GM23248 (cell line): ENCODE results near the gene PYY. TPM values are rescaled to one million over a fixed set of nuclear protein-coding genes. Genes with fewer than 3 reads are reported as not detected.
A peak's percentile ranks its signal among the peaks of the same experiment; 100 is the strongest.
"Not testable (repeated sequence)": the region's sequence is repeated elsewhere in the genome, so short reads cannot be mapped to it uniquely, and the experiment has no call there.

Experiments
- DNase-seq: peaks from one replicate; pipeline ENCODE4 v3.0.0-alpha.2; 2015
- H2AFZ ChIP-seq: fragments of 200-600 bp; sonication (generic); 2 replicates; pipeline ENCODE4 v1.6.1; 2016; ENCODE audit warnings: antibody characterized with exemption
- H3F3A ChIP-seq: fragments of 200-600 bp; sonication (generic); 2 replicates; pipeline ENCODE4 v1.6.1; 2016; ENCODE audit warnings: mild to moderate bottlenecking, antibody characterized with exemption, mixed run types; ENCODE audit not compliant: insufficient read depth
- H3K27ac ChIP-seq: fragments of 200-600 bp; sonication (generic); 2 replicates; pipeline ENCODE4 v1.5.1; 2016; ENCODE audit warnings: mild to moderate bottlenecking
- H3K27me3 ChIP-seq: fragments of 200-600 bp; sonication (generic); replicated peaks from 2 replicates; pipeline ENCODE4 v1.6.1; 2016; ENCODE audit warnings: mild to moderate bottlenecking; ENCODE audit not compliant: insufficient read depth
- H3K36me3 ChIP-seq: fragments of 200-600 bp; sonication (generic); 2 replicates; pipeline ENCODE4 v1.6.1; 2016; ENCODE audit warnings: low read depth, mild to moderate bottlenecking
- H3K4me1 ChIP-seq: fragments of 200-600 bp; sonication (generic); 2 replicates; pipeline ENCODE4 v1.6.1; 2016; ENCODE audit warnings: mild to moderate bottlenecking; ENCODE audit not compliant: insufficient read depth
- H3K4me2 ChIP-seq: fragments of 200-600 bp; sonication (generic); one replicate; pipeline ENCODE4 v1.6.1; 2016; ENCODE audit warnings: mild to moderate bottlenecking; ENCODE audit not compliant: unreplicated experiment
- H3K4me3 ChIP-seq: fragments of 200-600 bp; sonication (generic); 2 replicates; pipeline ENCODE4 v1.5.1; 2016; ENCODE audit warnings: mild to moderate bottlenecking
- H3K79me2 ChIP-seq: fragments of 200-600 bp; sonication (generic); 2 replicates; pipeline ENCODE4 v1.6.1; 2016; ENCODE audit warnings: mild to moderate bottlenecking; ENCODE audit not compliant: insufficient read depth
- H3K9ac ChIP-seq: fragments of 200-600 bp; sonication (generic); 2 replicates; pipeline ENCODE4 v1.6.1; 2016; ENCODE audit warnings: mild to moderate bottlenecking
- H3K9me2 ChIP-seq: fragments of 200-600 bp; sonication (generic); 2 replicates; pipeline ENCODE4 v1.6.1; 2016; ENCODE audit warnings: mixed run types, mild to moderate bottlenecking, moderate library complexity; ENCODE audit not compliant: insufficient read depth
- H3K9me3 ChIP-seq: fragments of 200-600 bp; sonication (generic); one replicate; pipeline ENCODE4 v1.6.1; 2017; ENCODE audit warnings: low read depth
- H4K20me1 ChIP-seq: fragments of 200-600 bp; sonication (generic); 2 replicates; pipeline ENCODE4 v1.6.0; 2016; ENCODE audit not compliant: insufficient read depth
- EZH2 ChIP-seq: fragments of 200-600 bp; sonication (generic); IDR thresholded peaks from 2 replicates; pipeline ENCODE4 v1.6.1; 2018; ENCODE audit warnings: antibody characterized with exemption, mild to moderate bottlenecking; ENCODE audit not compliant: insufficient read depth, poor library complexity, severe bottlenecking
- EZH2phosphoT487 ChIP-seq: fragments of 200-600 bp; sonication (generic); IDR thresholded peaks from 2 replicates; pipeline ENCODE4 v1.6.1; 2018; ENCODE audit warnings: antibody characterized with exemption, moderate library complexity, mild to moderate bottlenecking, low read depth; ENCODE audit not compliant: insufficient read depth
- WGBS, 2 experiments: methylation state at CpG; one replicate each; pipeline ENCODE4 v1.1.6; 2015 to 2017; ENCODE audit warnings: low lambda C conversion rate in 2 of 2, low coverage in 1 of 2; ENCODE audit errors: missing lambda C conversion rate in 2 of 2; 5-methylcytosine and 5-hydroxymethylcytosine counted together
- in situ Hi-C: fragments of 300-500 bp; cut with MboI; formaldehyde crosslinking; loops from 2 replicates; pipeline ENCODE4 v1.15.0; 2020
- polyA plus RNA-seq: library from polyadenylated mRNA; unstranded; fragments of >200 nt; fragmentation: Nextera tagmentation; extraction: Ambion mirVana; gene quantifications from 2 replicates; pipeline ENCODE4 v1.2.1, GENCODE V29; 2016
- total RNA-seq: library from RNA; depleted of rRNA; stranded (reverse); fragments of >200 nt; shearing (Covaris generic); gene quantifications from 2 replicates; pipeline ENCODE4 v1.2.3, GENCODE V29; 2014

Gene PYY
- total and polyA plus RNA-seq, 2 experiments from 2014 or later, result not detected

GRCh38 chr17:43931062-43931571 lies 22.6 kb downstream of the PYY start:
- in situ Hi-C loops, result no loop called here
- DNase-seq, result no peak
- Histone ChIP-seq H3K36me3 (no peaks in the 10 kb centered on the region), H3K4me2 (no peak overlapping the region), H2AFZ (no peak overlapping the region), H3K27ac (no peak overlapping the region), H3K79me2 (no peaks in the 10 kb centered on the region), H3F3A (no peaks in the 10 kb centered on the region), H3K4me1 (peaks cover 5% of the 10 kb centered on the region), H3K9me2 (no peaks in the 10 kb centered on the region), H3K9me3 (no peaks in the 10 kb centered on the region), H3K4me3 (no peak overlapping the region), H3K27me3 (peaks cover 17% of the 10 kb centered on the region; the same call in 1 of the 2 replicates), H4K20me1 (no peaks in the 10 kb centered on the region), H3K9ac (no peak overlapping the region)
- TF ChIP-seq EZH2phosphoT487, result no peak
- TF ChIP-seq EZH2, result no peak
- WGBS, 2 experiments, result 73 to 74% methylated on average over 5 of the region's 5 CpGs

- H3K4me2 ChIP-seq, result no peak overlapping the region
- in situ Hi-C loops, result no loop called here
- no peak overlapping the region for H3K27ac ChIP-seq
- H3K27me3 ChIP-seq, result peaks cover 24% of the 10 kb centered on the region
- no peak for TF ChIP-seq EZH2
- no peak for TF ChIP-seq EZH2phosphoT487
- no peaks in the 10 kb centered on the region for H3K9me2 ChIP-seq
- no peaks in the 10 kb centered on the region for H3K79me2 ChIP-seq
- H2AFZ ChIP-seq, result no peak overlapping the region
- no peak overlapping the region for H3K4me3 ChIP-seq
- H3F3A ChIP-seq, result no peaks in the 10 kb centered on the region
- no peaks in the 10 kb centered on the region for H4K20me1 ChIP-seq
- DNase-seq, result no peak
- H3K9me3 ChIP-seq, result no peaks in the 10 kb centered on the region
- no peak overlapping the region for H3K9ac ChIP-seq
- H3K4me1 ChIP-seq, result no peaks in the 10 kb centered on the region
- WGBS, 2 experiments, result 94 to 95% methylated on average over 1 of the region's 1 CpG
- H3K36me3 ChIP-seq, result no peaks in the 10 kb centered on the region
Observed at GRCh38 chr17:43928609-43929008, 25.1 kb downstream of the PYY start.

GRCh38 chr17:43927929-43928328 lies 25.8 kb downstream of the PYY start:
- 40 to 41% methylated on average over 5 of the region's 5 CpGs for WGBS, 2 experiments
- H3K36me3 ChIP-seq, H3F3A ChIP-seq, H3K27ac ChIP-seq, H3K9me3 ChIP-seq, H4K20me1 ChIP-seq, H3K4me1 ChIP-seq, H3K79me2 ChIP-seq, DNase-seq, H3K9me2 ChIP-seq, in situ Hi-C loops, H3K9ac ChIP-seq: not testable (repeated sequence)
- H2AFZ ChIP-seq, result peak overlapping the region; percentile 62; the same call in 1 of the 2 replicates
- H3K27me3 ChIP-seq, result peaks cover 24% of the 10 kb centered on the region
- peak overlapping the region; percentile 36 for H3K4me2 ChIP-seq
- H3K4me3 ChIP-seq, result peak overlapping the region; percentile 47; the same call in 1 of the 2 replicates

- in situ Hi-C loops, result no loop called here
- no peaks in the 10 kb centered on the region for H3F3A ChIP-seq
- peak overlapping the region; percentile 47 for H3K4me3 ChIP-seq
- no peaks in the 10 kb centered on the region for H3K36me3 ChIP-seq
- H3K4me1 ChIP-seq, result no peaks in the 10 kb centered on the region
- H3K27me3 ChIP-seq, result peaks cover 24% of the 10 kb centered on the region
- DNase-seq, result peak; percentile 36
- H3K4me2 ChIP-seq, result peak overlapping the region; percentile 36
- no peak for TF ChIP-seq EZH2
- no peak for TF ChIP-seq EZH2phosphoT487
- no peaks in the 10 kb centered on the region for H4K20me1 ChIP-seq
- H3K27ac ChIP-seq, result no peak overlapping the region
- H3K9ac ChIP-seq, result no peak overlapping the region
- peak overlapping the region; percentile 62; the same call in 1 of the 2 replicates for H2AFZ ChIP-seq
- no peaks in the 10 kb centered on the region for H3K79me2 ChIP-seq
- WGBS, 2 experiments, result 6 to 7% methylated on average over 30 to 41 of the region's 42 CpGs
- no peaks in the 10 kb centered on the region for H3K9me2 ChIP-seq
- no peaks in the 10 kb centered on the region for H3K9me3 ChIP-seq
Observed at GRCh38 chr17:43927060-43927864, 26.5 kb downstream of the PYY start.
